Stimulated activated CD4-positive, alpha-beta T cell treated with anti-CD3 and anti-CD28 coated beads, TNF-alpha, amount 100 ng/mL, for 24 hours (primary cell): ENCODE measurements around the gene NTRK2.

Experiments used
- DNase-seq, 3 experiments: peaks; one replicate each; pipeline ENCODE4 v3.0.0-alpha.2; 2020; ENCODE audit warnings: low read depth in 3 of 3

The NTRK2 gene

DNA sequence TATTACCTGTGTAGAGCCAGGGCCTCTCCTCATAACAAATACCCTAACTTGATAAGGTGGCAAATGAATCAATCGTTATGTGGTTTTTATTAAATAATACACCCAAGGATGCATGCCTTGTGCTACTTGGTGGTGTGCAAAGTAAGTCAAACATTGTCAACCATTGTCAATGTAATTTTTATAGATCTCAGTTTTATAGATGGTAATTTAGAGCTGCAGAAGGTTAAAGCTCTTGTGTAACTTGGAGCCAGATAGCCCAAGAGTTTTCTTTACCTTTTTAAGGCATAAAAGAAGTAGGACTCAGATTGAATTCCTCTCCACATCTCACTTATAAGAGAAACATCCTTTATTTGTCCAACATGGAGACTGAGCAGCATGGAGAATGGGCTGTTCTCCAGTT is 304.7 kb downstream of the NTRK2 start:
- DNase-seq: no peak

DNA sequence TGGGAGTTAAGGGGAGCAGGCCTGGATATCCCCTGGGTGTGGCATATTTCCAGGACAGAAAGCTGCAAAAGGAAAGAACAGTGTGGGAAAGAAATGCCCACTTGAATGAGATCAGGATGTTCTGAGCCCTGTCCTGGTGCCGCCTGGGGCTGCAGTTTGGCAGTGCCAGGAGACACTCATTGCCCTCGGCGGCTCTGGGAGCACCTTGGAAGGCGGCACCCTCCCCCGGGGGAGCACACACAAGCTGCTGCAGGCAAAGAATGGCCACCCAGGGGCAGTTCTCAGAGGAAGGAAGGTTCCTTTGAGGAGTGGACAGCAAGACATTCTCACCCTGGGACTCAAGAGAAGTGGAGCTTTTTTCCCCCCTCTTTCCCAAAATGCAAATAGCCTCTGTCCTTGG is 305.3 kb downstream of the NTRK2 start:
- no peak for DNase-seq

DNA sequence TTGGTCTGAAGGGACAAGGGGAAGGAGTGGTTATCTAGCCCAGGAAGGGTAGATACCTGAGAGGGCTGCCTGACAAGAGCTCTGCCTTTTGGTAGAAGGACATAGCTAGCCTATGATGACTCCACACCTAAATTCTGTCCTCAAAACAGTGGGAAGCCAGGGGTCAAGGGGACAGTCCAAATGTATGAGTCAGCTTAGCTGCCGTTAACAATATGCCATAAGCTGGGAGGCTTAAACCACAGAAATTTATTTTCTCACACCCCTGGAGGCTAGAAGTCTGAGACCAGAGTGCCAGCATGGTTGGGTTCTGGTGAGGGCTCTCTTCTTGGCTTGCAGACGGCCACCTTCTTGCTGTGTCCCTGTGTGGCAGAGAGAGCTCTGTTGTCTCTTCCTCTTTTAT is 306.4 kb downstream of the NTRK2 start:
- no peak for DNase-seq

DNA sequence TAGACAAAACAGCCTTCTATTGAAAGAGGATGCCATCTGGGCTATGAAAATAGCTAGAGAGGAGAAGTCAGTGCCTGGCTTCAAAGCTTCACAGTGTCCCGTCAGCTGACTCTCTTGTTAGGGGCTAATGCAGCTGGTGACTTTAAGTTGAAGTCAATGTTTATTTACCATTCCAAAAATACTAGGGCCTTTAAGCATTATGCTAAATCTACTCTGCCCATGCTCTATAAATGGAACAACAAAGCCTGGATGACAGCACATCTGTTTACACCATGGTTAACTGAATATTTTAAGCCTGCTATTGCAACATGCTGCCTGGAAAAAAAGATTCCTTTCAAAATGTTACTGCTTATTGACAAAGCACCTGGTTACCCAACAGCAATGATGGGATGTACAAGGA is 309.1 kb downstream of the NTRK2 start:
- no peak for DNase-seq

DNA sequence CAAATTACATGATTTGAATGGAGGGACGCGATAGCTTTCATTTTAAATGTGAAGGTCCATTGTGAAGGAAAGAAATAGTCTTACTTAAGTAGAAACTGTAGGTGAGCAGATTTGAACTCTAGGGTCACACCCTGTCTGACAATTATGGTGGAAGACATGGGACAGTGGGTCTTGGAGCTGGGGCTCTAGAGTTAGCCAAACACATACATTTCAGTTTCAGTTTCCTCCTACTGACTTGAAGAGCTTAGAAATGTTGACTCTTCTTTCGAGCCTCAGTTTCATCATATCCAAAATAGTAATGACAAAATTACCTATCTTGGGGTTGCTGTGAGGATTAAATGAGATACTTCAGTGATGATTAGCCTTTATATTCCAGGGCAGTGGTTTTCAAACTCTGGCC is 314.2 kb downstream of the NTRK2 start:
- DNase-seq: no peak

DNA sequence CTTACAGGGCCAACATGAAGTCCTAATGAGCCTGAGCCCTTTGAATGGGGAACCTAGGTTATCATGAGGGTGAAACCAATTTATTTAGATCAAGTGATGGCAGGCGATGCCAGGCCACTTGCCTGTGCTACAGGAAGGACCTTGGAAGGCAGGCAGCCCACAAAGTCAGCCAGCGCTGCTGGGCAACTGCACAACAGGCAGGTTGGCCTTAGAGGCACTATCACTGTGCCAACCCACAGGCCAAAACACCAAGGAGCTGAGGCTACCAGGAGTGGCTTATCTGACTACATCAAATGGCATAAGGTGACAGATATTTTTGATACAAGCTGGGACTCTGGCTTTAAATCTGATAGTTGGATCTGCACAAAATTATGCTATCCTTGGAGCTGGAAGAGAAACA is 319.1 kb downstream of the NTRK2 start:
- DNase-seq: no peak

DNA sequence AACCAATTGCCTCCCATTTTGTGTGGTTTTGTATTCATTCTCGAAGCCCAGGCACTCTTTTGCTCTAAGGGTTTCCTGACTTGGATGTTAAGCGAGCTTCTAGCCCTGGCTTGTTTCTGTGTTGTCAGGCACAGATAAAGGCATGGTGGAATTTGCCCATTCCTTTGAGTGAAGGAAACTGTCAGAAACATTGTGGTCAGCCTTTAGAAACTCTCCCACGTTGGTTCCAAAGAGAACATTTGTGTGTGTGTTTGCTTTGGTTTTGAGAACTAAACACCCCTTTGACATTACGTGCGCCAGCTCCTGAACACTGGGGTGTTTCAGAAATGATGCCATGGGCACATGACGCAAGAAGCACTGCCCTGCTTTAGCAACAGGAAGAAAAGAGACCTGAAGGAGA is 320.9 kb downstream of the NTRK2 start:
- DNase-seq: no peak

DNA sequence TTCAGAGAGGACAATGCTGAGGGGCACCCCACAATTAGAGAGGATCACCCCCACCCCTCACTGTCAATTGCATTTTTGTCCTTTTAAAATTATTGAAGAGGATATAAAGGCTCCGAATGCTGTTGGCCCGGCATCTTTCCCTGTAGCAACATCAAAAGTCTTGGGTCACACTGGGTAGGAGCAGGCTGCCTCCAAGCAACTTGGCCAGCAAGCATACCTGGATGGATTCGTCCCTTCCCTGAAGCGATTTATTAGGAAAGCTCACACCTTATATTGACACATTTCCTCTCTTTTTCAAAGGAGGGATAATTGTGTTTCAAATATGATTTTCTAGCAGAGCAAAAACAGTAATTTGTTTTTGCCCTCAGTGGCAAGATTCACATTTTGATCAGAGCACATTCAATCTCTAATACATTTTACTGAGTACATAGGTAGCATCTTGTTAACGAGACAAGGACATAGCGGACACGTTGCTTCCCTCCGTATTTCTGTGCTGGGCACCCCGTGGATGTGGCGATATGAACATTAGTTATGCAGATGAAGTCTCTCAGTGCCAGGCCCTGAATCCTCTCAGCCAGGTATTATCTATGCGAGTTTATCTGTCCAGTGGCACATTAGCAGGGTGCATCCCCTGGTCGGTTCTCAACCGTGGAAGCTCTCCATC is 321.5 kb downstream of the NTRK2 start:
- DNase-seq: no peak

DNA sequence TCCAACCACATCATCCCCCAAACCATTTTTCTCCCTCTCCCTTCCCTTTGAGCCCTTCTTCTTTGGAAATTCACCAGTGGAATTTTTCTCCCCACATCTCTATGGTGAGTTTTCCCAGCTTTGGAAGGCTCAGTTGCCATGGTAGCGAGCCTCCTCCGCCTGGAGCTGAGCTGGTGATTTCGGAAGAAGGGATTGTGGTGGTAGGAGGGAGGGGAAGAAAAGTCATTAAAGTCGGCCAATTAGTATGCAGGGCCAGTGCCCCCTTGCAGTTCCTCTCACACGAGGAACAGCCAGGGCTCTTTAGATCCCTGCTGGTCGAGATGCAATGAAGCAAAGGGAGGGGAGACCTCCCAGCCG is 322.0 kb downstream of the NTRK2 start:
- DNase-seq: no peak

DNA sequence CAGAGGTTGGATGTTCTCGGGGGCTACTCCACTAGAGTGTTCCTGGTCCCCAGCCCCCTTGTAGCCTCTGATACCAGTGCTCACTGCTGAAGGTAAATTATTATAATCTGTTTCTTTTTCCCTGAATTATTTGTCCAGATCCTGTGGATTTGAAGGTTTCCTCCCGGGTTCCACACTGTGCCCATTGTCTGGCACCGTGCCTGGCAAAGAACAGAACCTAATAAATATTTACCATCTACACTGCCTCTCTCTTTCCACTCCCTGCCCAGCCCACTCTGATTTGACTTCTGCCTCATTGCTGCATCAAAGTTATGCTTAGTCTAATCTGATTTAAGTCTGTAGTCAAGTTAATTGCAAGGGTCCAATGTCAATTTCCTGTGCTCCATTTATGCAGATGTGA is 322.9 kb downstream of the NTRK2 start:
- DNase-seq: no peak

DNA sequence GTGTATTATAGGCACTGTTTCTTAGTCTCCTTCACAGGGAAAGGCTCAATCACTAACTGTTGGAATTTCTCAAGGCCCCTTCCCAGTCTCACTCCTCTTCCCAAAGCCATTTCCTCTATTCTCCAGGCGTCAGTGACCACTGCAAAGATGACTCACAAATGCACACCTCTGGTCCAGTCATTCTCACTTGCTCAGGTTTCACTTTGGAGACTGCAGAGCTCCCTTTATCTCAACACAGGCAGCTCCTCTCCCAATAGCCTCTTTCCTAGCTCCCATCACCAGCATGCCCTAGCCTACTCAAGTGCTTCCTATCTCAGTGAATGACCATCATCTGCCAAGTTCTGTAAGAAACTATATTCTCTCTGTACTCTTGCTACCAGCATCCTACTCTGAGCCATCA is 323.6 kb downstream of the NTRK2 start:
- no peak for DNase-seq

DNA sequence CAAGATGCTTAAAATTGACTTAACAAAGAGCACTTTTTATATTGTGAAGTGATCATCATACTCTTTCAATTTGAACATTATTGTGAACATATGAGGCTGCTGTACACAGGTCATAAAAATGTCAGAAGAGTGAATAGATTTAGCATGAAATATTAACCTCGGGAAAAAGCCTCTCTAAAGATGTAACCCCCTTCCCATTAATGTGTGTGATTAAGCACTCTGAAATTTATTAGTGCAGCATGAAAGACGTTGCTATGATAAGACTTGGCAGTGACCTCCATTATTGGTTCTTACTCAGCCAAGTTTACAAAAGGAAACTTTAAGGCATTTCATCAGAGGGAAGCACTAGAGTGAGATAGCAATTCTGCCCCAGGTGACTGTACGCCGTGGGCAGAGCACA is 326.5 kb downstream of the NTRK2 start:
- DNase-seq: no peak

DNA sequence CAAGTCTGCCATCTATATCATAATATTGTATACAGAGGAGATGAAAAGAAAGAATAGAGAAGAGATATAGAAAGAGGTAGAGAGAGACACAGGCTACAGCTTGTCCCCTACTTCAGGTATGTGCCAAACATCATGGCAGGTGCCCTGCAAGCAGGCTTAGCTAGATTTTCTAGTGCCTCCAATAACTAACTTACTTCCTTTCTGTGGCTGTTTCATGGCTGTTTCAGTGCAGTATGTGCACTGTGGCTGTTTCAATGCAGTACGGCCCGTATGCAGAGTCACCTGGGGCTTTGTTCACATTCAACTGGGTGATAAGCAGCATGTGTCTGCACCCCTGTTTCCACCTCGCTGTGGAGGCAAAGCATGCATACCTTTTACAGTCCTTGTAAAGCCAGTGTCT is 327.2 kb downstream of the NTRK2 start:
- DNase-seq: no peak

DNA sequence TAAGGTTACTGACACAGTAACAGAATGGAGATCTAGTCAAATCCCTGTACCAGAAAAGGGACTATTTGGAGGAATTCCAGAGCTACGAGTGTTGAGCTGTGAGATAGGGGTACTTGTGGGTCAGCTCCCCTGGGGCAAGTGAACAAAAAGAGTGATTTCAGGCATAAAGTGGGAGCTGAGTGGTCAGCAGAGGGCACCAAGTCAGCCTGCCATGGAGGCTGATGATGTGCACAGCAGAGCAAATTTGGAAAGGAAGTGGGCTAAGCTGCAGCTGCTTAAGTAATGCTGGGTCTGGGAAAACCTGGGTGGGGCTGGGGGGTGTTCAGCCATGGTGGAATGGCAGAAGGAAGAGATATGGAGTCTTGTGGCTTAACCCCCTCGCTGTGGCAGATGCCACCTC is 327.9 kb downstream of the NTRK2 start:
- no peak for DNase-seq

DNA sequence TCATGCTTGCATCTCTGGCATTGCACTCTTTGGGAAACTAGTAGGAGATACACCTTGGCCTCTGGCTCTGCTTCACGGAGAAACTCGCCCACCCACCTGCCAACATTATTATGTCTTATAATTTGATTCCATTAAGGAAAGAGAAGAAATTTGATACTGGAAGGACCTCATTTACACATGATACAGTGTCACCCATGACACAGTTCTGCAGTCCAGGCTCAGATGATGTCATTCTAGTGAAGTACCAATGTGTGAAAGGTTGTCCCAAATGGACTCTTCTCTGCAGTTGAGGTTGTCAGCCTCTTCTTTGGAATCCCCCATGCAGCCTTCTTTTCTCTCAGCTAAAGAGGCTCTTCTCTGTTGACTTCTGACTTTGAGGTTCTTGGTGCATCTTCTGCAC is 329.1 kb downstream of the NTRK2 start:
- DNase-seq: no peak

DNA sequence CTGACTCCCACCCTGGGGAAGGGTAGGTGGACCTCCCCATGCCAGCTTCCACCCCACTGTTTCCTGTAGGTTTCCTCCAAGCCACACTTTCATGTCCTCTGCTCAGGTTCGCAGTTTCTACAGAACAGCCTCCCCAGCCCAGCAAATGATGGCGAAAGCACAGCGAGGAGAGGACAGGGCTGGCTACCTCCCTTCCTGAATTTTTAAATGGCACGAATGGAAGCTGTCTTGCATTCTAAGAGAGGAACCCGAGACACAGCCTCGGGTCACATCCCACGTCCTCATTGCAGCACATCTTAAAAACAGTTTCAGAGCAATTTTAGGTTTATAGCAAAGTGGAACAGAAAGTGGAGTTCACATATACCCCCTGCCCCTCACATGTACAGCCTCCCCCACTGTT is 330.3 kb downstream of the NTRK2 start:
- DNase-seq: no peak

DNA sequence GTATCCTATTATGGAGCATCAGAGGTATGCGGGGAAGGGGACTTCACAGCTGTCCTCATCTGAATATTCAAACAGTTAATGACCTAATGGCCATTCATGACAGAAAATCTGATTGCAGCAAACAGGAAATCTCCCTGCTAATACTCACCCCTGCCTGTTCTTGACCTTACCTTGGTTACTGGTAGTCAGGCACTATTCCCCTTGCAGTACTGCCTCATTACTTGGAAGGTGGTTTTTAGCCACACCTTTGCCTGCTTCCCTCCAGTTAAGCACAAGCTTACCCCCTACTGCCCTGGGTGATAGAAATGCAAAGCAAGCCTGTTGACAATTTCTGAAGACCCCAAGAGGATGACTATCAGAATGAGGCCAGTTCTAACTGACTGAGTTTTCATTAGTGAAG is 332.4 kb downstream of the NTRK2 start:
- no peak for DNase-seq

DNA sequence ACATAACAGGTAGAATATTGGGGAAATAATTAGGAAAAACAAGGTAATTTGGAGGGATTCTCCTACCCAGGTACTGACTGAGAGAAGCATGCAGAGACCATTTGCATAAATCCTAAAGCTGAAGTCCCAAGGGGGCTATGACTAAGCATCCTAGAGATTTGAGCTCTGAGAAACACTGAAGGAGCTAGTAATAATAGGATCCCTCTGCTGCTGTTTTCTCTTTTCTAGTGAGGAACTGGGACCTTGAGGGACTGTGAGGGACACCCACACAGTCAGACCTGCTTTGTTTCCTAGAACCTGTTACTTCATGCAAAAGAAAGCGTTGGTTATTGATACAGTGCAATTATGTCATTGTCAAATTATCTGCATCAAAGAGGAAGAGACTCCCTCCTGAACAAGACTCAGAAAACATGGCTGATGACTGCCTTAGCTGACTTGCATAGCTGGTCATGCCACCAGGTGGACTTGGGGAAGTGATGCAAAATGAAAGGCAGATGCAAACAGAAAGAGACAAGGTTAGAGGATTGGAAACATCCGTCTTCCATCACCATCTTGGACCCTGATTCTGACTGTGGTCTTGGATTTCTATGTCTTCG is 335.4 kb downstream of the NTRK2 start:
- DNase-seq: no peak

DNA sequence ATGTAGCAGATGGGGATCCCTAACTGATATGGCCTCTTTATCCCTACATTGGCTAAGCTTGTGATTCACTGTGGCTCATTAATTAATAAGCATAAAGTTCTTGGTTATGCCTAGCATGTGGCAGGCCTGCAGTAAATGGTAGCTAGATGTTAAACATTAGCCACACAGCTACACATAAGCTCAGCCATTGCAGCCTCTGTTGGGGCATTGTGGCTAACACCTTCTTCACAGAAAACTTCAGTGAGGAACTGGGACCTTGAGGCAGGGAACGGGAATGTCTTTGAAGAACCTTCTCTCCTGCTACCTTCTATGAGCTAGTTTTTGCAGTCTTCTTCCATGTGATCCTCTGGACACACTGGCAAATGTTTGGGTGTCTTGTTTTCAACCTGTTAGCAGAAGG is 338.2 kb downstream of the NTRK2 start:
- DNase-seq: no peak

DNA sequence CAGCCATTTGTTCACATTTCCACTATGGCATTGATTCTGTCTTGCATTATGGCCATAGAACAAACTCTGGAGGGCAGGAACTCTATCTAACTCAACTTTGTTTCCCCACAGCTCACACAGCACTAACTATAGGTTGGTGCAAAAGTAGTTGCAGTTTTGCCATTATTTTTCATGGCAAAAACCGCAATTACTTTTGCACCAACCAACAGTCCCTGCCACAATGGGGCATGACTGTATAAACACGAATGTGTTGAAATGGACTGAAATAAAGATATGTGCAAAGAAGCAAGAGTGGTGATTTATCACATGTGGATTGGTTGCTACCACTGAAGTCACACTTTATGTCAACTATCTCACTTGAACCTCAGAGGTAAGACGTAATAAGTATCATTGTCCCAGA is 338.7 kb downstream of the NTRK2 start:
- no peak for DNase-seq

DNA sequence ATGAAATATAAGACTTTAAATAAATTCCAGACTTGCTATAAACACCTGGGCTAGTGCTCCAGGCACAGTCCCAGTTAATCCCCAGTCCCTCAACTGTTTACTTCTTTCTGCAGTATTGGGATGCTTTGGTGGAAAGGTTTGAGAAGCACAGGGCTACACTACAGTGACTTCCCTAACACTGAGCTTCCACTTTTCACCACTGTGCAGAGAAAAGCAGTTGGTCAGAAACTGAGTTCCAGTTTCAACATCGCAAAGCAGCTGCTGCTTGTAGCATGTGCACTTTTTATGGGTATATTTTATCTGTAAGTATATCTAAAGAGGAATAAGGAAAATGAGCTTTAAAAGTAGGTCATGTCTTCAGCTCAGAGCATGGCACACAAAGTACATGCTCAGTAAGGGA is 339.7 kb downstream of the NTRK2 start:
- no peak for DNase-seq

DNA sequence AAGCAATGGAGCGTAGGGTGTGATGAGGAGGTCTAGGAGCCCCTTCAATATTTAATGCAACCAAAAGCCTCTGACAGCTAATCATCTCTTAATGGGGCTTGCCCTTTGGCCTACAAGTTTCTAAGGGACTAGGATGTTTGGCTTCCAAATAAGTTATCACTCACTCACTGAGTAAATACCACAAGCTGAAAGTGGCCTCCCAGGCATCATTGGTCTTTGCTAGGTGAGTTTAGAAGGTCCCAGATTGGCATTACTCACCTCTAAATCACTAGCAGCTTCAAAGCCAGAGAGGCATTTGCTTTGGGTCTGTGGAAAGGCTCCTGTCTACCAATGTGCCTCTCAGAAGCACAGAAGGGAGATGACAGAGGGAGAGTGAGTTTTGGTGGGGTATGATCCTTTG is 344.2 kb downstream of the NTRK2 start:
- DNase-seq: no peak

DNA sequence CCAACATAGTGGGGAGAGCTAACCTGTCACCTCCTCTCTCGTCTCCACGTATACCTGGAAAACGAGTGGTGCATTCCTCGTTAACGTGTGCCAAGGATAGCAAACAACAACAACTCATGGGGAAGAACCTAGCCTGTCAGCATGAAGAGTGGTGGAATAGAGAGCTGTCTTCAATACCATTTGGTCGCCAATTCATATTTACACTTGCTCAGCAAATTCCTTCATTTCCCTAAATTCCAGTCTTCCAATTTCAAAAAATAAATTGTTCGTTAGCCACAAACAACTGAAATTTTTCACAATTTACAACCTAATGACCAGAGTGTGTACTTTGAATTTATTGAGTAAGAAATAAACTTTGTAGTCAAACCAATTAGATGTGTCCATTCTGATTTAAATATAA is 344.8 kb downstream of the NTRK2 start:
- no peak for DNase-seq

DNA sequence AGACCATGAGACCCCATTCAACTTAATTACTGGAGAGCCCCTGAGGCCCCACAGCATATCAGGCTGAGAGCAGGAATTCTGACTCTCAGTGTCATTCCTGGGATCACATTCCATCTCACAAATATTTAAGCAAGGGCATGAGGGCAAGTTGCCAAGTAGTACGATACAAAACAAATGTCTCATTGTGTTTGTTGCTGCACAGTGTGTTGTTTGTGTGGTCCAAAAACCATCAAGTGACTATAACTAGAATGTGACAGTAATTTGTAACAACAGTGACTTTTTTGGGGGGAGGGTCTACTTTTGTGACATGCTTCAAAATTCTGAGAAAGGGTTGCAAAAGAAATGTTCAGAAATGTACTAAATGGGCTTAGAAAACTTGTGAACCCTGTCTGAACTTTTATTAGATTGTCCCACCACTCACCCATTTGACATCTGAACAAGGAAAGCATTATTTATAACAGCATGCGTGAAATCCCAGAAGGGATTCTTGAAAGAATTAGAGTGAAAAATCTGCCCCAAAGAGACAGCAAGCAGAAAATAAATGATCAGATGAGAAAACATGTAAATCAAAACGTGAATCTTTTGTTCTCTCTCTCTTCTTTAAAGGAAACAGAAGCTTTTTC is 347.0 kb downstream of the NTRK2 start:
- DNase-seq: no peak
